AG08396 (cell line): ENCODE data around the gene MYO1D.

ENCODE experiments used
- DNase-seq: peaks from one replicate; pipeline ENCODE4 v3.0.0; 2012; ENCODE audit warnings: low spot score, mixed read lengths

MYO1D gene

GRCh38 chr17:32569171-32570080, 307.5 kb downstream of the MYO1D start:
- DNase-seq: no peak

GRCh38 chr17:32568705-32569104, 308.2 kb downstream of the MYO1D start:
- DNase-seq: no peak

- DNase-seq: no peak
These were observed 309.4 kb downstream of the MYO1D start for GRCh38 chr17:32567511-32567910.

- no peak for DNase-seq
These were observed 309.8 kb downstream of the MYO1D start for GRCh38 chr17:32567086-32567485.

GRCh38 chr17:32566303-32566702, 310.6 kb downstream of the MYO1D start:
- no peak for DNase-seq

GRCh38 chr17:32565401-32565800, 311.5 kb downstream of the MYO1D start:
- no peak for DNase-seq

- DNase-seq: no peak
These were observed 312.6 kb downstream of the MYO1D start for GRCh38 chr17:32564325-32564724.

GRCh38 chr17:32563583-32563982, 313.3 kb downstream of the MYO1D start:
- no peak for DNase-seq

GRCh38 chr17:32558997-32559650, 317.8 kb downstream of the MYO1D start:
- peak; percentile 12 for DNase-seq

GRCh38 chr17:32558326-32558955, 318.5 kb downstream of the MYO1D start:
- DNase-seq: no peak

GRCh38 chr17:32555611-32556310, 321.2 kb downstream of the MYO1D start:
- DNase-seq: no peak

GRCh38 chr17:32553168-32553567, 323.8 kb downstream of the MYO1D start:
- no peak for DNase-seq

- DNase-seq: no peak
These were observed 324.6 kb downstream of the MYO1D start for GRCh38 chr17:32552280-32552679.

GRCh38 chr17:32551186-32551955, 325.6 kb downstream of the MYO1D start:
- DNase-seq: peak; percentile 17

- DNase-seq: no peak
These were observed 327.4 kb downstream of the MYO1D start for GRCh38 chr17:32549559-32549958.

- no peak for DNase-seq
These were observed 330.9 kb downstream of the MYO1D start for GRCh38 chr17:32546031-32546444.

- no peak for DNase-seq
These were observed 334.7 kb downstream of the MYO1D start for GRCh38 chr17:32542186-32542585.

- no peak for DNase-seq
These were observed 335.3 kb downstream of the MYO1D start for GRCh38 chr17:32541640-32542039.

GRCh38 chr17:32536736-32537643, 339.9 kb downstream of the MYO1D start:
- no peak for DNase-seq

- DNase-seq: no peak
These were observed 343.6 kb downstream of the MYO1D start for GRCh38 chr17:32533296-32533695.
